Measurements from ENCODE around the gene PRAMEF14.
"Not testable (repeated sequence)": the region's sequence is repeated elsewhere in the genome, so short reads cannot be mapped to it uniquely, and the experiment has no call there.

Gene PRAMEF14

GRCh38 chr1:13347034-13347433, at the start of gene PRAMEF14:
PRAMEF14 (minus strand) TSS chr1:13347134; CDS start chr1:13345314, 1,820 bp downstream.
- DNase-seq; intact Hi-C loops (cut with DNase I): not testable (repeated sequence)

GRCh38 chr1:13395311-13395710, 48.4 kb upstream of the PRAMEF14 start:
- DNase-seq; intact Hi-C loops (cut with DNase I): not testable (repeated sequence)

- DNase-seq; intact Hi-C loops (cut with DNase I): not testable (repeated sequence)
These were observed 47.8 kb upstream of the PRAMEF14 start for GRCh38 chr1:13394761-13395160.

- DNase-seq; intact Hi-C loops (cut with DNase I): not testable (repeated sequence)
These were observed 46.1 kb upstream of the PRAMEF14 start for GRCh38 chr1:13393004-13393403.

- not testable (repeated sequence) for DNase-seq
These were observed 42.4 kb upstream of the PRAMEF14 start, which contains the start of gene PRAMEF17 for GRCh38 chr1:13389332-13389731. PRAMEF17 (plus strand) TSS chr1:13389632; CDS start chr1:13389658, 26 bp downstream.

GRCh38 chr1:13380380-13380779, 33.4 kb upstream of the PRAMEF14 start:
- intact Hi-C loops (cut with DNase I); DNase-seq: not testable (repeated sequence)

More at GRCh38 chr1:13389332-13389731, 42.4 kb upstream of the PRAMEF14 start, which contains the start of gene PRAMEF17:
- intact Hi-C loops (cut with DNase I) = not testable (repeated sequence)

GRCh38 chr1:13378983-13379382, 32.0 kb upstream of the PRAMEF14 start:
- DNase-seq; intact Hi-C loops (cut with DNase I): not testable (repeated sequence)

- DNase-seq = peak in 2 of 10 donors; percentile 26 to 41
- intact Hi-C loops (cut with DNase I) = not testable (repeated sequence)
These were observed 21.6 kb upstream of the PRAMEF14 start for GRCh38 chr1:13368544-13368943.

- DNase-seq; intact Hi-C loops (cut with DNase I): not testable (repeated sequence)
These were observed 19.6 kb upstream of the PRAMEF14 start for GRCh38 chr1:13366536-13366935.

GRCh38 chr1:13364928-13365327, 18.0 kb upstream of the PRAMEF14 start:
- not testable (repeated sequence) for DNase-seq

GRCh38 chr1:13362364-13362763, 15.4 kb upstream of the PRAMEF14 start:
- DNase-seq; intact Hi-C loops (cut with DNase I): not testable (repeated sequence)

More at GRCh38 chr1:13364928-13365327, 18.0 kb upstream of the PRAMEF14 start:
- intact Hi-C loops (cut with DNase I) = not testable (repeated sequence)

GRCh38 chr1:13356774-13357173, 9.8 kb upstream of the PRAMEF14 start:
- peak in 1 of 10 donors; percentile 23 for DNase-seq
- intact Hi-C loops (cut with DNase I) = not testable (repeated sequence)

GRCh38 chr1:13354475-13354874, 7.5 kb upstream of the PRAMEF14 start:
- DNase-seq; intact Hi-C loops (cut with DNase I): not testable (repeated sequence)

GRCh38 chr1:13353476-13353875, 6.5 kb upstream of the PRAMEF14 start:
- DNase-seq; intact Hi-C loops (cut with DNase I): not testable (repeated sequence)

GRCh38 chr1:13342496-13342895, 4.4 kb downstream of the PRAMEF14 start:
- intact Hi-C loops (cut with DNase I) = not testable (repeated sequence)
- DNase-seq = peak in 1 of 10 donors; percentile 37

GRCh38 chr1:13315281-13315680, 31.7 kb downstream of the PRAMEF14 start, which contains the start of gene PRAMEF15:
PRAMEF15 (plus strand) TSS chr1:13315581; CDS start chr1:13318408, 2,827 bp downstream.
- intact Hi-C loops (cut with DNase I); DNase-seq: not testable (repeated sequence)

- DNase-seq; intact Hi-C loops (cut with DNase I): not testable (repeated sequence)
These were observed 43.7 kb downstream of the PRAMEF14 start, which contains the start of gene PRAMEF33 for GRCh38 chr1:13303239-13303638. PRAMEF33 (plus strand) TSS chr1:13303539; CDS start chr1:13305955, 2,416 bp downstream.

- DNase-seq; intact Hi-C loops (cut with DNase I): not testable (repeated sequence)
These were observed 44.7 kb downstream of the PRAMEF14 start for GRCh38 chr1:13302197-13302596.

- DNase-seq = peak in 1 of 10 donors; percentile 47
These were observed 48.2 kb downstream of the PRAMEF14 start for GRCh38 chr1:13298699-13299098.

GRCh38 chr1:13297216-13297931, 49.6 kb downstream of the PRAMEF14 start:
- intact Hi-C loops (cut with DNase I); DNase-seq: not testable (repeated sequence)

More at GRCh38 chr1:13298699-13299098, 48.2 kb downstream of the PRAMEF14 start:
- intact Hi-C loops (cut with DNase I) = not testable (repeated sequence)

All from posterior cingulate gyrus (tissue), 11 donors.